Kidney (tissue), 14 donors: ENCODE results near the gene ASGR1. TPM values are rescaled to one million over a fixed set of nuclear protein-coding genes. Genes with fewer than 3 reads are reported as not detected.
A peak's percentile ranks its signal among the peaks of the same experiment; 100 is the strongest.
"Not testable (repeated sequence)": the region's sequence is repeated elsewhere in the genome, so short reads cannot be mapped to it uniquely, and the experiment has no call there.

ENCODE experiments used
- DNase-seq, 5 donors: peaks; one replicate each; pipeline ENCODE4 v3.0.0-alpha.2; 2013 to 2020
- FAIRE-seq: peaks from 2 replicates; lab custom pipeline; 2012; peaks lifted over from hg19 to GRCh38; lab: Jason Lieb, UNC
- H3K27ac ChIP-seq, 2 donors: one replicate each; pipeline ENCODE4 v1.7.0; 2013; ENCODE audit warnings: low read depth in 2 of 2, low read length in 2 of 2, inconsistent platforms in 1 of 2
- H3K27me3 ChIP-seq: one replicate; pipeline ENCODE4 v1.7.1; 2013; ENCODE audit warnings: low read length, inconsistent platforms; ENCODE audit not compliant: control insufficient read depth, insufficient read depth
- H3K36me3 ChIP-seq, 3 donors: one replicate each; pipeline versions ENCODE4 v1.7.0 to v1.7.1; 2013; ENCODE audit warnings: low read length in 3 of 3, control low read depth in 1 of 3, inconsistent platforms in 1 of 3; ENCODE audit not compliant: insufficient read depth in 3 of 3, control insufficient read depth in 2 of 3
- H3K4me1 ChIP-seq, 3 donors: one replicate each; pipeline versions ENCODE4 v1.7.0 to v1.7.1; 2013; ENCODE audit warnings: low read length in 3 of 3, inconsistent platforms in 1 of 3, low read depth in 1 of 3; ENCODE audit not compliant: control insufficient read depth in 2 of 3, insufficient read depth in 2 of 3
- H3K4me3 ChIP-seq, 3 donors: one replicate each; pipeline versions ENCODE4 v1.7.0 to v1.8.1; 2013; ENCODE audit warnings: low read length in 3 of 3, control low read depth in 1 of 3, inconsistent platforms in 1 of 3
- H3K9ac ChIP-seq, 3 donors: one replicate each; pipeline versions ENCODE4 v1.7.0 to v1.7.1; 2013; ENCODE audit warnings: low read length in 3 of 3, control low read depth in 1 of 3, inconsistent platforms in 1 of 3
- H3K9me3 ChIP-seq, 3 donors: one replicate each; pipeline versions ENCODE4 v1.7.0 to v1.7.1; 2013; ENCODE audit warnings: low read length in 3 of 3, control low read depth in 1 of 3, inconsistent platforms in 1 of 3; ENCODE audit not compliant: control insufficient read depth in 2 of 3, insufficient read depth in 1 of 3
- intact Hi-C: fragments of 100-400 bp; cut with DNase I; formaldehyde crosslinking; loops from one replicate; pipeline ENCODE4 v1.11.1; 2022
- polyA plus RNA-seq: library from polyadenylated mRNA; stranded (reverse); fragments of 350-450 nt; fragmentation: Illumina TruSeq; extraction: RNeasy Lipid Tissue Mini Kit (QIAGEN cat#74804); gene quantifications from one replicate; pipeline ENCODE4 v1.2.3, GENCODE V29; 2014; ENCODE audit warnings: low read depth, low replicate concordance; ENCODE audit not compliant: insufficient read depth
- total RNA-seq: library from RNA; stranded (reverse); fragmentation: NEBNext Ultra II Directional; extraction: Animal tissue kit (Norgen Biotek cat#: 25700); gene quantifications from one replicate; pipeline ENCODE4 v1.2.1, GENCODE V29; 2021
- TF ChIP-seq, protein P1 (sequence below): IDR thresholded peaks from 3 replicates; pipeline ENCODE4 v1.5.1; 2012; ENCODE audit warnings: mild to moderate bottlenecking, moderate library complexity, borderline replicate concordance; ENCODE audit not compliant: insufficient read depth; ENCODE audit errors: extremely low read depth
- donor health status: control.
- donor health status: control.
- donor health status: control.
- donor health status: control.
- donor health status: control.
- donor health status: DM: yes; HTN: yes; CAD: no.
- donor health status: Normal renal cell carcinoma (clear cell type).

Gene ASGR1
- total and polyA plus RNA-seq, 2 donors from 2014 or later, result 1.4 to 2.1 TPM

DNA sequence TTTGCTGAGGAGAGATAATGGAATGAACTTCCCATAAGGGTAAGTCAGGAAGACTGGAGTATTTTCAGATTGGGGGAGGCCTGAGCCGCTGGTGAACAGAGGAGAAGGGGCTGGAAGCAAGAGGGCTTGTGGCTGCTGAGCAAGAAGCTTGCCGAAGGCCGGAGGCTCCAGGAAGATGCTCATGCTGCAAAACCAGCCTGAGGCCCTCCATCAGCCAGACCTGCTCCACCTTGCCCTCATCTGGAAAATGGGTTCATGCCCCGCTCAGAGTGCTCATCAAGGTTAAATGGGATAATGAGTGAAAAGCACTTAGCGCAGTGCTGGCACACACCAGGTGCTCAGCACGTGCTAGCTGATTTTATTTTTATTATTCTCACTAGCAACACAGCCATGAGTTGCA is 5.5 kb upstream of the ASGR1 start:
- H3K36me3 ChIP-seq, result no peaks in the 10 kb centered on the region
- no peak overlapping the region for H3K4me3 ChIP-seq
- no peak overlapping the region for H3K9ac ChIP-seq
- H3K9me3 ChIP-seq, result no peaks in the 10 kb centered on the region
- peaks cover 0 to 3% (median 3%) of the 10 kb centered on the region in 3 donors for H3K4me1 ChIP-seq
- intact Hi-C loops, result no loop called here
- H3K27ac ChIP-seq, result no peak overlapping the region
- DNase-seq (peak in 1 of 5 donors; percentile 55), FAIRE-seq (no peak)
- TF ChIP-seq, protein P1, sequence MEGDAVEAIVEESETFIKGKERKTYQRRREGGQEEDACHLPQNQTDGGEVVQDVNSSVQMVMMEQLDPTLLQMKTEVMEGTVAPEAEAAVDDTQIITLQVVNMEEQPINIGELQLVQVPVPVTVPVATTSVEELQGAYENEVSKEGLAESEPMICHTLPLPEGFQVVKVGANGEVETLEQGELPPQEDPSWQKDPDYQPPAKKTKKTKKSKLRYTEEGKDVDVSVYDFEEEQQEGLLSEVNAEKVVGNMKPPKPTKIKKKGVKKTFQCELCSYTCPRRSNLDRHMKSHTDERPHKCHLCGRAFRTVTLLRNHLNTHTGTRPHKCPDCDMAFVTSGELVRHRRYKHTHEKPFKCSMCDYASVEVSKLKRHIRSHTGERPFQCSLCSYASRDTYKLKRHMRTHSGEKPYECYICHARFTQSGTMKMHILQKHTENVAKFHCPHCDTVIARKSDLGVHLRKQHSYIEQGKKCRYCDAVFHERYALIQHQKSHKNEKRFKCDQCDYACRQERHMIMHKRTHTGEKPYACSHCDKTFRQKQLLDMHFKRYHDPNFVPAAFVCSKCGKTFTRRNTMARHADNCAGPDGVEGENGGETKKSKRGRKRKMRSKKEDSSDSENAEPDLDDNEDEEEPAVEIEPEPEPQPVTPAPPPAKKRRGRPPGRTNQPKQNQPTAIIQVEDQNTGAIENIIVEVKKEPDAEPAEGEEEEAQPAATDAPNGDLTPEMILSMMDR, result no peak
- H3K27me3 ChIP-seq, result no peaks in the 10 kb centered on the region

DNA sequence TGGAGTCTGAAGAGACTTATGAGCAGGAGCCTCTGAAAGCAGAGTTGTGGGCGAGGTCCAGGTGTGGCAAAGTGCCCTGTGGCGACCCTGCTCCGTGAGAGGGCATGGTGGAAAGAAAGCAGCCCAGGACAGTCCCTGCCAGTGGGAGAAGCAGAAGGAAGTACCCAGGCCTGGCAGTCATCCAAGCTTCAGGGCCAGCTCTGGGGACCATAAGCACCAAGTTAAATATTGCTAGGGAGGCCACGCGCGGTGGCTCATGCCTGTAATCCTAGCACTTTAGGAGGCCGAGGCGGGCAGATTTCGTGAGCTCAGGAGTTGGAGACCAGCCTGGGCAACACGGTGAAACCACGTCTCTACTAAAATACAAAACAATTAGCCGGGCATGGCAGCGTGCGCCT is 4.9 kb upstream of the ASGR1 start:
- Histone ChIP-seq H3K4me1 (peaks cover 0 to 3% (median 3%) of the 10 kb centered on the region in 3 donors), H3K36me3 (no peaks in the 10 kb centered on the region), H3K27me3 (no peaks in the 10 kb centered on the region), H3K9ac (no peak overlapping the region), H3K27ac (no peak overlapping the region), H3K9me3 (no peaks in the 10 kb centered on the region), H3K4me3 (no peak overlapping the region)
- TF ChIP-seq, protein P1, result no peak
- intact Hi-C loops, result no loop called here
- FAIRE-seq (no peak), DNase-seq (peak; percentile 80 to 94 (median 89))

DNA sequence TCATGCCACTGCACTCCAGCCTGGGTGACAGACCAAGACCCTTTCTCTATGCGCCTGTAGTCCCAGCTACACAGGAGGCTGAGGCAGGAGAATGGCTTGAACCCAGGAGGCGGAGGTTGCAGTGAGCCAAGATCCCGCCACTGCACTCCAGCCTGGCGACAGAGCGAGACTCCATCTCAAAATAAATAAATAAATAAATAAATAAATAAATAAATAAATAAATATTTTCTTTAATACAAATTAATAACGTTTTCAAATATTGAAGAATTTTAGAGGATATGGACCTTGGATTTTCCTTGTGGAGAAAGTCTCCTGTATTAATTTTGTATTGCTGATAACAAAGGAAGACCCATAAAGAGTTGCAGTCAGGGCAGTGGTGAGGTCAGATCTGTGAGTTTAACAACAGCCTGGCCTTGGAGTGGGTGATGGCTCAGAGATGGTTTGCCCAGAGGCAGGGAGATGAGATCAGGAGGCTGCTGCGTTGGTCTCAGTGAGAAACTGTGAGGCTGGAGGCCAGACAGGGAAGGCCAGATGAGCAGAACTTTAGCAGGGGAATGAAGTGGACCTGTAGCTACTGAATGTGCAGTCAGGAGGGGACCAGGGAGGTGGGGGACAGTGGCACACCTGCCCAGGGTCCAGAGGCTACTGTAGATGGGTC is 4.4 kb upstream of the ASGR1 start:
- TF ChIP-seq, protein P1, result no peak
- intact Hi-C loops, result no loop called here
- H3K36me3 ChIP-seq, result no peaks in the 10 kb centered on the region
- H3K27me3 ChIP-seq, result no peaks in the 10 kb centered on the region
- no peak overlapping the region for H3K4me3 ChIP-seq
- no peaks in the 10 kb centered on the region for H3K9me3 ChIP-seq
- DNase-seq (no peak), FAIRE-seq (no peak)
- no peak overlapping the region for H3K9ac ChIP-seq
- no peak overlapping the region for H3K27ac ChIP-seq
- H3K4me1 ChIP-seq, result peaks cover 0 to 3% (median 3%) of the 10 kb centered on the region in 3 donors

- peaks cover 0 to 12% (median 8%) of the 10 kb centered on the region in 3 donors for H3K4me1 ChIP-seq
- FAIRE-seq, DNase-seq, H3K36me3 ChIP-seq, H3K27me3 ChIP-seq, intact Hi-C loops, H3K9ac ChIP-seq, H3K9me3 ChIP-seq, H3K27ac ChIP-seq, H3K4me3 ChIP-seq: not testable (repeated sequence)
Observed at GRCh38 chr17:7182101-7182500, 2.9 kb upstream of the ASGR1 start.
